PFSK-1 (cell line): ENCODE data around the gene GCN1.

Experiments
- FOXP2 ChIP-seq: optimal IDR thresholded peaks from 2 replicates; pipeline ENCODE3; 2011; ENCODE audit warnings: borderline replicate concordance, control low read depth, inconsistent platforms; ENCODE audit not compliant: insufficient read depth; ENCODE audit errors: extremely low read length, extremely low read depth
- POLR2AphosphoS5 ChIP-seq: IDR thresholded peaks from 2 replicates; pipeline ENCODE4 v1.6.1; 2012; ENCODE audit warnings: low read depth, mild to moderate bottlenecking, control low read depth, low read length, moderate library complexity
- REST ChIP-seq, 2 experiments: IDR thresholded peaks; 2 replicates each; pipeline versions ENCODE4 v1.6.1 to v1.8.0; 2011 to 2012; ENCODE audit warnings: low read depth in 2 of 2, low read length in 2 of 2, control low read depth in 1 of 2, inconsistent platforms in 1 of 2, mild to moderate bottlenecking in 1 of 2, moderate library complexity in 1 of 2; ENCODE audit not compliant: insufficient read depth in 1 of 2
- SIN3A ChIP-seq: IDR thresholded peaks from 2 replicates; pipeline ENCODE4 v1.6.1; 2012; ENCODE audit warnings: mild to moderate bottlenecking, low read length, moderate library complexity, borderline replicate concordance; ENCODE audit not compliant: insufficient read depth
- TAF1 ChIP-seq: IDR thresholded peaks from 2 replicates; pipeline ENCODE4 v1.6.1; 2012; ENCODE audit warnings: low read length, control low read depth, borderline replicate concordance; ENCODE audit not compliant: insufficient read depth

Gene GCN1

GRCh38 chr12:120228041-120228290 is 33.5 kb upstream of the GCN1 start:
- TF ChIP-seq SIN3A, result no peak
- TF ChIP-seq FOXP2, result no peak
- no peak for TF ChIP-seq REST (IDR thresholded peaks at IDR 0.05; ENCODE audit: insufficient read depth in 1 of 2, low read depth in 2 of 2, low read length in 2 of 2)
- no peak for TF ChIP-seq TAF1
- TF ChIP-seq POLR2AphosphoS5, result no peak

- TF ChIP-seq SIN3A (no peak), POLR2AphosphoS5 (no peak), REST (IDR thresholded peaks at IDR 0.05; ENCODE audit: insufficient read depth in 1 of 2, low read depth in 2 of 2, low read length in 2 of 2) (no peak), FOXP2 (no peak), TAF1 (no peak)
These were observed 32.9 kb upstream of the GCN1 start for GRCh38 chr12:120227233-120228040.

GRCh38 chr12:120225852-120226640 is 31.5 kb upstream of the GCN1 start:
- no peak for TF ChIP-seq FOXP2
- no peak for TF ChIP-seq POLR2AphosphoS5
- no peak for TF ChIP-seq REST (IDR thresholded peaks at IDR 0.05; ENCODE audit: insufficient read depth in 1 of 2, low read depth in 2 of 2, low read length in 2 of 2)
- TF ChIP-seq TAF1, result no peak
- TF ChIP-seq SIN3A, result no peak

GRCh38 chr12:120225200-120225558 is 30.7 kb upstream of the GCN1 start:
- TF ChIP-seq REST (IDR thresholded peaks at IDR 0.05; ENCODE audit: insufficient read depth in 1 of 2, low read depth in 2 of 2, low read length in 2 of 2), result no peak
- no peak for TF ChIP-seq SIN3A
- TF ChIP-seq TAF1, result no peak
- TF ChIP-seq FOXP2, result no peak
- no peak for TF ChIP-seq POLR2AphosphoS5
